HG03442 (cell line): Measurements from ENCODE around the gene PDIA5.
A peak's percentile ranks its signal among the peaks of the same experiment; 100 is the strongest.
"Not testable (repeated sequence)": the region's sequence is repeated elsewhere in the genome, so short reads cannot be mapped to it uniquely, and the experiment has no call there.

Experiments used
- ATAC-seq: cut with Tn5 transposase; IDR thresholded peaks from one replicate; pipeline ENCODE4 v1.9.1; 2021; ENCODE audit warnings: mild to moderate bottlenecking, moderate library complexity; ENCODE audit not compliant: unreplicated experiment

Gene PDIA5

GRCh38 chr3:123143669-123144411, 77.0 kb downstream of the PDIA5 start:
- ATAC-seq, result no peak

DNA sequence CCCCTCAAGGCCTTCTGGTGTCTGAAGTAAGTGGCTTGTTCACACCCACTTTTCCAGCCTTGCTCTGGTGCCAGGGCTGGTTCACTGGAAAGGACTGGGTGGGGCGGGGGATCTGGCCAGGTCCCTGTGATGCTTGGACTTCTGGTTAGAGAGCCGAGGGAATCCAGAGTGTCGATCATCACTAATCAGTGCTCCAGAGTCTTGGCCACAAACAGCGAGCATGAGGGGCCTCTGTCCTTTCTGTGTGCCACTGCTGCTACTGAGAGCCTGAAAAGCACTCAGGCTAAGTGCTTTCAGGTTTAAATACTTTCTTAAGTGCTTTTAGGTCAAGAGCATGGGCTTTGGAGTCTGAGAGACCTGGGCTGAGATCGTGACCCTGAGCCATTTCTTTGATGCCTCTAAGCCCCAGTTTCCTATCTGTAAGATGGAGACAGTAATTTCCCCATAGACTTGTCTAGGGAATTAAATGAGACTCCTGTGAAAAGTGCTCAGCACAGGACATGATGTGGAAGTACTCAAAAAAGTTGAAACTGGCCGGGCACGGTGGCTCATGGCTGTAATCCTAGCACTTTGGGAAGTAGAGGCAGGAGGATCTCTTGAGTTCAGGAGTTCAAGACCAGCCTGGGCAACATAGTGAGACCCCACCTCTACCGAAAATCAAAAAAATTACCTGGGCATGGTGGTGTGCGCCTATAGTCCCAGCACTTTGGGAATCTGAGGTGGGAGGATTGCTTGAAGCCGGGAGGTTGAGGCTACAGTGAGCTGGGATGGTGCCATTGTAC, 81.1 kb downstream of the PDIA5 start:
- ATAC-seq, result no peak

DNA sequence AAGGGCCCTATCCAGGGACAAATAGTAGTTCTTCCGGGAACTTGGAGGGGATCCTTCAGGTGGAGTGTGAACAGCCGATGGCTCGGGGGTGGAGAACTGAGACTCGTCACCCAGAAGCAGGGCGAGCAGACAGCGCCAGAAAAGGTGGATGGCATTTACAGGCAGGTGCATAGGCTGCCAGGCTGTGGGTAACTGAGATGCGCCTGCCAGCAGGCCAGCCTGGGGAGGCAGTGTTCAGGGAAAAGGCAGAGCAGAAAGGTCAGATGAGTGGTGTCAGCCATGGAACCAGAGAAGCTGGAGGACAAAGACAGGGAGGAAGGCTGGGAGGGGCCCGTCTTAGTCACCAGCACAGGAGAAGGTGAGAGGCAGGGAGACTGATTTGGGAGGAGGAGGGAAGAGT, 81.9 kb downstream of the PDIA5 start:
- ATAC-seq, result no peak

DNA sequence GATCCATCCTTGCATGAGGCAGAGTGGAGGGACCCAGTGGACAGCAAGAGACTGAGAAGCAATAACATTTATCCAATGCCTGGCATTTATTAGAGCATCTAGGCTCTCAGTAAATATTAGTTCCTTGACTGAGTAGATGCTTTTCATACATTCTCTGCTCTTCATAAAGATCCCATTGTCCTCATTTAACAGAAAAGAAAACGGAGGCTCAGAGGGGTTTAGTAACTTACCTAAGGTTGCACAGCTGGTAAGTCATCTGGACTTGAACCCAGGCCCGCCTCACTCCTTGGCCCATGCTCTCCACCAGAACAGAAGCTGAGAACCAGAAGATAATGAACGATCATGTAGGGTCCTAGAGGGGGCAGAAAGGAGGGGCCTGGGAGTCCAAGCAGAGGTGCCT, 82.7 kb downstream of the PDIA5 start:
- ATAC-seq, result no peak

DNA sequence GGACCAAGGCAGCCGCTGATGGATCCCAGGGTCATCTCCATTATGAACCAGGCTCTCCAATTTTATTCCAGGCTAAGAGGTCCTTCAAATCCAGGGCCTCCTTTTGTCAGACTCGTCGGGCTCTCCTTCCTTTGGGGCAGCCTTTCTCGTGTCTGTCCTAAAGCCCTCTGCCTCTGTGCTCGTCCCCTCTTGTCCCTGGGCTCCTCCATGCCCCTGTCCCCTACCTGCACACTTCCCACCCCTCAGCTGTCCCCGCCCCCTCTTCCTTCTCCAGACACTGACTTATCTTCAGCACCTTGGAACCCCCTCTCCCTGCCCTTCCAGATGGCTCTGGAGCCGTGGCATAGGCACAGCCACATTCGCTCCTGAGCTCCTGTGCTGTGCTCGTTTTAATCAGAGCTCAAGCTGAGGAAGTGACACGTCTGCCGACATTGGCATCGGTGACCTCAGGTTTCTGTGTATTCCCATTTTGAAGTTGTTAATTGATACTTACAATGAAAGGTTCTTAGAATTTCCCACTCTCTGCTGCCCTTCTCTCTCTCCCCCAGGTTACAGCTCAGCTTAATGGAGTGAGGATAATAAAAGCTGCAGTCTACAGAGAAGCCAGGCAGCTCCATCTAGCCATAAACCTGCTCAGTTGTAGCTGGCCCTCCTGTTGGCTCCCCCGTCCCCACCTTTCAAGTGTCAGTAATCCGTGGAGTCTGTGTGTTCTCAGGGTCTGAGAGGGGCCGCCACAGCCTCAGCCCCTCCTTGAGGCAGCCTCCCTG, 83.8 kb downstream of the PDIA5 start:
- ATAC-seq, result no peak

DNA sequence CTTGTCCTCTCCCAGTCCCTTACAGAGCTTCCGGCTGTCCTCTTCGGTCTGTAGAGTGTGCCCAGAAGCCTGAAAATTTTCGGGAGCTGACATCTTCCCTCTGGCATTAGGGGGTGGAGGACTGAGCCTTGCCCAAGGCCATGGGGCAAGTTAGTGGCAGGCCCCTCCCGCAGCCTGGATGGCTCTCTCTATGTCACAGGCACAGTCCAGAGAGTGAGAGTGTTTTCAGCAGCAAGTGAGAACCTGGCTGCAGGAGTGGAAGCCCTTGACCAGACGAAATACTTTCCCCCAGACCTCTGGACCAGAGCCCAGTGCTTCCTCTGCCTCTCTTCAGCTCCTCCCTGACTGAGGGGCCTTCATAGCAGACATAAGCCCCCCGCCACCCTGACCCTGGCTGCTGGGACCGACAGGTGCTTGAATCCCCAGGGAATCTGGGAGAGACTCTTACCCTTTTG, 84.5 kb downstream of the PDIA5 start:
- no peak for ATAC-seq

GRCh38 chr3:123151853-123152420, 85.1 kb downstream of the PDIA5 start:
- not testable (repeated sequence) for ATAC-seq

DNA sequence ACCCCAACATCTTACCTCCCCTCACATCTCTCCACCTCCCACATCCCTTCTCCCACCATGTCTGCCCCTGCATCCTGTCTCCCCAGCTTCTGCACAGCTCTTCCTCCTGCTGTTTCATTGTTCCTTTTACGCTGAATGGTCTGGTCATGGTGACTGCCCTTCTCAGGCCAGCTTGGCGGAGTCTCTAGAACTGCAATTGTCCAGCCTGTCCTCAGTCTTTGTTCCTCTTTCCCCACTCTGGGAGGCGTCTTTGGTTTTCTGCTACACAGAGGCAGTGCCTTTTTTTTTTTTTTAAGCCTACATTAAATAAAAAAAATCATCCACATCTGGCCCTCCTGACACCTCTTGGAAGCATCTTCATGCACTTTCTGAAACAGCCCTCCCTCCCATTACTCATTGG, 85.9 kb downstream of the PDIA5 start:
- no peak for ATAC-seq

- peak; percentile 54 for ATAC-seq
Measured at GRCh38 chr3:123153125-123154019, 86.5 kb downstream of the PDIA5 start.

DNA sequence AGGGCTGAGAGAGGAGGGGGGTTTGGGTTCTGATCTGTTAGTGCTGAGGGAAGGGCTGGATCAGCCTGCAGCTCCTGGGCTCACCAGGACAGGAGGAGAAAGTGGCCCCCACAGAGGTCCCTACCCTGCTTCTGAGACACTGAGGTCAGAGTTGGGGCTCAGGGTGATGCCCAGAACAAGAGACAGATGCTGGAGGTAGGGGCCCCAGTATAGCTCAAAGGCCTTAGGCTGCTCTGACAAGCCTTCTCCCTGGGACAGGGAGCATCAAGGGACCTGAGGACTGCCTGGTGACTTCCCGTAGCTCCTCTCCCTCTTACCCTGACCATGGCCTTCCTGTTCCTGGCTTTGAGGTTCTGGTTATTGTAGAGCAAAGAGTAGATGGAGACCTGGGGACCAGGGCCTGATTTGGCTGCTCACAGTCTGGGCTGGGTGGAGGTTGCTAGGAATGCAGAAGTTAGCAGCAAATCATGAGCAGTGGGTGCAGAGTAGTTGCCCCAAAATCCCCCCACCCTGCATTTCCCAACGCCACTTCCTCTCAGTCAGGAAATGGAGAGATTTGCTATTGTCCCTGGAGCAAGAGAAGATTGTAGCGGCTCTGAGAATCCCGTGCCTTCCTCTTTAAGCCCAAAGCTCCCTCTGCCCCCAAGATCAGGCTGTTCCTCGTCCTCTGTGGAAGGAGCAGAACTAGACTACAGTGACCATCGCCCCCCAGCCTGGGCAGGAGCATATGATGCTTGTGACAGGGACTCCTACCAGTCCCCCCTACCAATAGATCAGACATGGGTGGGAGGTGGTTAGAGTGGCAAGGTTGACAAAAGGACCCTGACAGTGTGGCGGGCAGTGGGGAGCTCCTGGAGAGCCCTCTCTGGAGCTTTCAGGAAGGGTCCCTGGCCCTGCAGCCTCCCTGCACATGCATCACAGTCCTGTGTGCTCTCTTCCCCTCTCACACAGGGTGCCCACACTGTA, 87.5 kb downstream of the PDIA5 start:
- no peak for ATAC-seq

GRCh38 chr3:123155471-123156011, 88.7 kb downstream of the PDIA5 start:
- no peak for ATAC-seq

- no peak for ATAC-seq
Measured at GRCh38 chr3:123156276-123156995, 89.6 kb downstream of the PDIA5 start.

DNA sequence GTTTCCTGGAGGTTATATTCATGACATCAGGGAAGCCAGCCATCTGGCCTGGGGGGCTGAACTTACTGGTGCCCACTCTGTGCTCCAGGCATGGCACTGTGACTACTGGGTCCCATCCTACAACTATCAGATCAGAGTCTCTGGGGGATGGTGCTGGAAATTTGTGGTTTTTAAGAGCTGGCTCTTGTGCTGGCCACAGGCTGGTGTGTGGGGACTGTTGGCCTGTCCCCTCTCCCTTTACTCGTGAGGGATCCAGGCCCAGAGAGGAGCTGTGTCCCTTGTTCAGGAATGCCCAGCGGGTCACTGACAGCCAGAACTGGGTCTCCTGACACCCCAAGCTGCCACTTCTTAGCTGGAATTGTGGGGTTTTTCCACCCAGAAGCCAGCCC, 90.4 kb downstream of the PDIA5 start:
- ATAC-seq, result no peak

- ATAC-seq, result no peak
Measured at GRCh38 chr3:123157598-123158287, 90.9 kb downstream of the PDIA5 start.

DNA sequence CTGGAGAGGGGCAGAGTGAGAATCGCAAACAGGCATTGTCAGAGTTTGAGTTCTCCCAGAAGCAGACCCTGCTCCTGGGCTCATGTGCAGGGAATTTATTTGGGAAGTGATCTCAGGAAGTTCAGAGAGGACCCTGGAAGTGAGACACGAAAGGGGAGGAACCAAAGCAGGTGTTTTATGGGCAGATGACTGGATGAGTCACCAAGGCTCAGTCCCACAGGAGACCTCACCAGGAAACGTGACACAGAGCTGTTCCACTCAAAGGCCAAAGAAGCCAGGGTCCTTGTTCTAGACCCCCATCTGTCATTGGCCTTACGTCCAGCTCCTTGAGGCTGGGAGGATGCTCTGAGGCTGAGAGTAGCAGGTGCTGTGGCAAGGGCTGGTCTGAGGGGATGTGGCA, 91.5 kb downstream of the PDIA5 start:
- no peak for ATAC-seq

DNA sequence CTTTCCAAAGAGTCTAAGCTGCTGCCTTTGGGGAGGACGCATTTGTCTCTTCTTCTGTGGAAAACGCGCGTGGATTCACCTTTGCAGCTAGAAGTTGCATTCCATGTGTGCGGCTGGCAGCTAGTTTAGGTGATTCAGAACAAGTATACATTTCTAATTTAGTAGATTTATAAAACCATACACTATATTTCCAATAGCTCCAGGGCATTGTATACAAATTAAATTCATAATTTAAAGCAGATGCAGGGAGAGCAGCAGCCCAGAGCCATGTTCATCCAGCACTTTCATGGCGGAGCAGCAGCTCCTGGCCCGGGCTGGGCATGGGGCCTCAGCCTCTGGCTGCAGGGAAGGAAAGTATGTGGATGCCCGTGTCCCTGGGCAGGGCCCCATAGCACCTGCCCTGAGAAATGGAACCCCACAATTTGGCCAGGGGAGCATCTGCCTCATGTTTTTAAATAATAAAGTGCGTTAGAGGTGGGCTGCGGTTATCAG, 92.1 kb downstream of the PDIA5 start:
- ATAC-seq, result no peak

GRCh38 chr3:123159926-123160635, 93.3 kb downstream of the PDIA5 start:
- no peak for ATAC-seq
